K562 (cell line): ENCODE data around the gene PRR19. TPM values are rescaled to one million over a fixed set of nuclear protein-coding genes. Genes with fewer than 3 reads are reported as not detected.

Source experiments
- ATF4 ChIP-seq: fragments of 450-650 bp; formaldehyde crosslinking; IDR thresholded peaks from 2 replicates; pipeline ENCODE4 v1.4.0; 2022; ENCODE audit warnings: mild to moderate bottlenecking, moderate library complexity
- DEAF1 ChIP-seq: fragments of 450-650 bp; formaldehyde crosslinking; IDR thresholded peaks from 2 replicates; pipeline ENCODE4 v1.4.0; 2020; ENCODE audit warnings: mild to moderate bottlenecking, moderate library complexity
- DPF2 ChIP-seq: fragments of 450-650 bp; IDR thresholded peaks from 2 replicates; pipeline ENCODE4 v1.6.1; 2016
- ELK1 ChIP-seq: sonication (generic); formaldehyde crosslinking; IDR thresholded peaks from 2 replicates; pipeline ENCODE4 v1.8.1; 2022; ENCODE audit warnings: missing genetic modification reagents
- HOMEZ ChIP-seq: fragments of 250-450 bp; sonication (Bioruptor Pico); IDR thresholded peaks from 2 replicates; pipeline ENCODE4 v1.4.0; 2020; ENCODE audit warnings: mild to moderate bottlenecking, moderate library complexity
- NBN ChIP-seq: fragments of 450-650 bp; IDR thresholded peaks from 2 replicates; pipeline ENCODE4 v1.6.1; 2016; ENCODE audit warnings: low read depth, mild to moderate bottlenecking
- PCBP1 ChIP-seq: fragments of 200-400 bp; formaldehyde crosslinking; IDR thresholded peaks from 2 replicates; pipeline ENCODE4 v1.6.1; 2018; ENCODE audit warnings: mild to moderate bottlenecking, low read depth, low read length; ENCODE audit not compliant: poor library complexity, severe bottlenecking
- RBM25 ChIP-seq: fragments of 200-400 bp; formaldehyde crosslinking; IDR thresholded peaks from 2 replicates; pipeline ENCODE4 v1.6.1; 2018; ENCODE audit warnings: low read length, low read depth, moderate library complexity; ENCODE audit not compliant: severe bottlenecking
- RCOR1 ChIP-seq, 2 experiments: IDR thresholded peaks; 2 replicates each; pipeline ENCODE4 v1.6.1; 2012; ENCODE audit warnings: low read depth in 2 of 2, low read length in 2 of 2, borderline replicate concordance in 1 of 2, improper control_type of control experiment in 1 of 2
- SMAD4 ChIP-seq: fragments of 250-450 bp; sonication (Bioruptor Pico); conservative IDR thresholded peaks from 2 replicates; pipeline ENCODE4 v1.8.0; 2021; ENCODE audit warnings: inconsistent platforms, mild to moderate bottlenecking, moderate library complexity
- TEAD4 ChIP-seq, 2 experiments: sonication (generic) in 1 of 2; formaldehyde crosslinking in 1 of 2; IDR thresholded peaks; 2 replicates each; pipeline versions ENCODE4 v1.6.1 to v1.8.0; 2012 to 2022; ENCODE audit warnings: borderline replicate concordance in 1 of 2, inconsistent platforms in 1 of 2, low read length in 1 of 2, mild to moderate bottlenecking in 1 of 2, missing genetic modification reagents in 1 of 2
- TRIM28 ChIP-seq: fragments of 450-650 bp; IDR thresholded peaks from 2 replicates; pipeline ENCODE4 v1.6.1; 2017
- ZNF609 ChIP-seq: sonication (generic); formaldehyde crosslinking; IDR thresholded peaks from 2 replicates; pipeline ENCODE4 v1.8.1; 2023; ENCODE audit warnings: missing genetic modification reagents, mild to moderate bottlenecking, borderline replicate concordance
- polyA plus RNA-seq, 8 experiments: library from polyadenylated mRNA; depleted of rRNA in 4 of 8; stranded (reverse) in 5 of 8; unstranded in 3 of 8; fragments of >200 nt; fragmentation: Nextera tagmentation in 2 of 8; fragmentation: Illumina TruSeq in 1 of 8; extraction: Ambion mirVana in 2 of 8; extraction: Trizol in 1 of 8; gene quantifications; 2 replicates each; pipeline versions ENCODE4 v1.2.1 to v1.2.3, GENCODE V29; 2011 to 2014; ENCODE audit warnings: inconsistent platforms in 1 of 8, missing spikeins in 1 of 8
- total RNA-seq, 7 experiments: library from RNA; depleted of rRNA in 6 of 7; stranded (reverse); fragments of >200 nt in 6 of 7; fragmentation: Illumina TruSeq in 2 of 7; extraction: Trizol in 2 of 7; gene quantifications; 2 replicates each; pipeline versions ENCODE4 v1.2.1 to v1.2.3, GENCODE V29; 2011 to 2021; ENCODE audit warnings: low replicate concordance in 1 of 7
- TF ChIP-seq, protein P1 (sequence below): fragments of 450-650 bp; conservative IDR thresholded peaks from 2 replicates; pipeline ENCODE4 v1.6.1; 2016; ENCODE audit warnings: missing genetic modification characterization, low read depth, mild to moderate bottlenecking, missing compliant biosample characterization, moderate library complexity

Gene PRR19
- total and polyA plus RNA-seq, 9 of the 15 experiments (the other 6 are each of a cell fraction or from before 2014, with no cell fraction given), result 0.10 to 1.6 (median 0.54) TPM

DNA sequence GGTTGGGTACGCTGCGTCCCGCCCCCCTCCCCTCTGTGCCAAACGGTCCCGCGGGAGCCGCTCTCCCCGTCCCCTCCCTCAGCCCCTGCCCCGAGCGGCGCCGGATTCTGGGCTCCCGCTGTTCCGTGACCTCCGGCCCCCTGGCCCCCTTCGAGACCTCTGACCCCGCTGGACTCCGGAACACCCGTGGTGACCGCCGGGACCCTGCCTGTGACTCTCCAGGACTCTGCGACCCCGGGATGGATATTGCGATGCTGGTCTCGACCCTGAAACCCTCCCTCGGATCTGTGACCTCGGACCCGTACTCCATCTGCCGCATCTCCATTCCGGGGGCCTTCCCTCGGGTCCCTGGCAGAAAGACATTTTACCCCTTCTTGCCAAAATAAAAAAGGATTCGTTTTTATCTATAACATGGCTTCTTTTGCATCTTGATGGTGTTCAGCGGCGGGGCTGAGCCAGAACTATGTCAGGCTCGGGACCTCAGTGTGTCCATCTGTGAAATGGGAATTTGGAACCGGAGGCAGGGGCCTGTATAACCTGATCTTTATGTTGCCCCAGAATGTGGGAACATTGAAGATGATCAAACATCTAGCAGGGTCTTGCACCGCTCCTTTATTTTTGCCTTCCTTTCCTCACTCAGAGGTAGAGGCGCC lies 22.8 kb downstream of the PRR19 start (continued):
- TF ChIP-seq ZNF609, result no peak
- TF ChIP-seq HOMEZ (CRISPR knock-in tag), result no peak
- peak; percentile 88 for TF ChIP-seq RBM25
- peak; percentile 42 for TF ChIP-seq TEAD4 (IDR thresholded peaks at IDR 0.05; ENCODE audit: low read length)
- TF ChIP-seq TEAD4 (CRISPR knock-in tag; IDR thresholded peaks at IDR 0.05; ENCODE audit: borderline replicate concordance), result no peak
- peak; percentile 49; the same call in 1 of the 2 replicates for TF ChIP-seq DPF2
- no peak; the same call in 1 of the 2 replicates for TF ChIP-seq DEAF1 (CRISPR knock-in tag)
- no peak for TF ChIP-seq ELK1 (CRISPR knock-in tag)
- no peak for TF ChIP-seq ATF4 (CRISPR knock-in tag)
- no peak for TF ChIP-seq SMAD4 (CRISPR knock-in tag)
- peak; percentile 68; the same call in 1 of the 2 replicates for TF ChIP-seq NBN
- TF ChIP-seq PCBP1, result peak; percentile 22
- TF ChIP-seq, protein P1, sequence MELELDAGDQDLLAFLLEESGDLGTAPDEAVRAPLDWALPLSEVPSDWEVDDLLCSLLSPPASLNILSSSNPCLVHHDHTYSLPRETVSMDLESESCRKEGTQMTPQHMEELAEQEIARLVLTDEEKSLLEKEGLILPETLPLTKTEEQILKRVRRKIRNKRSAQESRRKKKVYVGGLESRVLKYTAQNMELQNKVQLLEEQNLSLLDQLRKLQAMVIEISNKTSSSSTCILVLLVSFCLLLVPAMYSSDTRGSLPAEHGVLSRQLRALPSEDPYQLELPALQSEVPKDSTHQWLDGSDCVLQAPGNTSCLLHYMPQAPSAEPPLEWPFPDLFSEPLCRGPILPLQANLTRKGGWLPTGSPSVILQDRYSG (tag), result no peak
- TF ChIP-seq TRIM28, result 0 out of 2 replicates have a peak, but pooled peaks have one; percentile 61
- peak; percentile 36 to 62; a peak in 2 of 4 replicates for TF ChIP-seq RCOR1 (IDR thresholded peaks at IDR 0.05; ENCODE audit: borderline replicate concordance in 1 of 2, low read depth in 2 of 2, low read length in 2 of 2)
